Measurements from ENCODE around the gene NENF. TPM values are rescaled to one million over a fixed set of nuclear protein-coding genes. Genes with fewer than 3 reads are reported as not detected.

Gene NENF
- total and polyA plus RNA-seq, 10 of the 15 experiments (the other 5 are each of a cell fraction or from before 2014, with no cell fraction given), result 5.1 to 83.4 (median 42.7) TPM

- no peak for TF ChIP-seq MLLT1 (IDR thresholded peaks at IDR 0.05)
- TF ChIP-seq IKZF1 (conservative IDR thresholded peaks at IDR 0.05), result no peak
- no peak for TF ChIP-seq ZBTB33 (IDR thresholded peaks at IDR 0.05)
- no peak for TF ChIP-seq ELK1 (IDR thresholded peaks at IDR 0.05; ENCODE audit: low read depth, low read length)
- TF ChIP-seq HDAC6 (IDR thresholded peaks at IDR 0.05; ENCODE audit: unreplicated experiment), result no peak
- no peak for TF ChIP-seq TAF1 (IDR thresholded peaks at IDR 0.05; ENCODE audit: borderline replicate concordance, low read depth, low read length)
These were observed 30.7 kb upstream of the NENF start (continued) for GRCh38 chr1:212401838-212402582.

All from GM12878 (cell line).